Measurements from ENCODE around the gene FAM47E.

DNA sequence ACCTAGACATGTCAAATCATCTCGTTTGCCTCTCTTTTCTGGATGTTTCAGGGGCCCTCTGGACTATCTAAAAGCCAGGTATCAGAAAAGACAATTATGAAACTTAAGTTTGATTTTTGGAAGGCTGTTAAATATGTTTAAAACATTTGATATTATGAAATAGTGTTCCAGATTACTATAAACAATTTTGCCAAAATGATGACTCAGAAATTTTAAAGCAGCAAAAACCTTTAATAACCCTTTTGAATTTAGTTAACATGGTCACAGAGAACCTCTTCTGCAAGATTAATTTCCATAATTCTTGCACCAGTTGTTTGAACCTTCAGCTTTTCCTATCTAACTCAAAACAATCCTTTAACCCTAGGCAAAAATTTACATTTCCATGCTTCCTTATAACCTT lies 18.8 kb upstream of the FAM47E start:
- TF ChIP-seq, protein P1, sequence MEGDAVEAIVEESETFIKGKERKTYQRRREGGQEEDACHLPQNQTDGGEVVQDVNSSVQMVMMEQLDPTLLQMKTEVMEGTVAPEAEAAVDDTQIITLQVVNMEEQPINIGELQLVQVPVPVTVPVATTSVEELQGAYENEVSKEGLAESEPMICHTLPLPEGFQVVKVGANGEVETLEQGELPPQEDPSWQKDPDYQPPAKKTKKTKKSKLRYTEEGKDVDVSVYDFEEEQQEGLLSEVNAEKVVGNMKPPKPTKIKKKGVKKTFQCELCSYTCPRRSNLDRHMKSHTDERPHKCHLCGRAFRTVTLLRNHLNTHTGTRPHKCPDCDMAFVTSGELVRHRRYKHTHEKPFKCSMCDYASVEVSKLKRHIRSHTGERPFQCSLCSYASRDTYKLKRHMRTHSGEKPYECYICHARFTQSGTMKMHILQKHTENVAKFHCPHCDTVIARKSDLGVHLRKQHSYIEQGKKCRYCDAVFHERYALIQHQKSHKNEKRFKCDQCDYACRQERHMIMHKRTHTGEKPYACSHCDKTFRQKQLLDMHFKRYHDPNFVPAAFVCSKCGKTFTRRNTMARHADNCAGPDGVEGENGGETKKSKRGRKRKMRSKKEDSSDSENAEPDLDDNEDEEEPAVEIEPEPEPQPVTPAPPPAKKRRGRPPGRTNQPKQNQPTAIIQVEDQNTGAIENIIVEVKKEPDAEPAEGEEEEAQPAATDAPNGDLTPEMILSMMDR (conservative IDR thresholded peaks at IDR 0.05; ENCODE audit: low read length), result no peak
- TF ChIP-seq EZH2phosphoT487 (IDR thresholded peaks at IDR 0.05; ENCODE audit: borderline replicate concordance), result no peak
